NCI-H460 (cell line): ENCODE results near the gene PNLIP. TPM values are rescaled to one million over a fixed set of nuclear protein-coding genes. Genes with fewer than 3 reads are reported as not detected.

Experiments used
- DNase-seq: peaks from one replicate; pipeline ENCODE4 v3.0.0-alpha.2; 2016; ENCODE audit warnings: low read depth; ENCODE audit errors: extremely low read depth
- total RNA-seq: library from RNA; depleted of rRNA; stranded (reverse); fragments of >200 nt; shearing (Covaris generic); gene quantifications from 2 replicates; pipeline ENCODE4 v1.2.3, GENCODE V29; 2014

The PNLIP gene
- total RNA-seq, 1 experiment from 2014 or later, result not detected

GRCh38 chr10:116567335-116567734, 21.6 kb downstream of the PNLIP start:
- DNase-seq, result no peak

GRCh38 chr10:116574797-116575196, 29.1 kb downstream of the PNLIP start:
- DNase-seq, result no peak

- DNase-seq, result no peak
Observed at GRCh38 chr10:116587878-116588591, 42.3 kb downstream of the PNLIP start.

GRCh38 chr10:116588995-116589394, 43.3 kb downstream of the PNLIP start:
- DNase-seq, result no peak

GRCh38 chr10:116589926-116590325, 44.2 kb downstream of the PNLIP start:
- DNase-seq, result no peak

GRCh38 chr10:116590590-116591444, 45.1 kb downstream of the PNLIP start, which contains the start of gene PNLIPRP1:
Gene PNLIPRP1 (plus strand): TSS chr10:116590959. CDS start chr10:116591130, 171 bp downstream.
- DNase-seq, result no peak

GRCh38 chr10:116593139-116593740, 47.5 kb downstream of the PNLIP start:
- no peak for DNase-seq

- no peak for DNase-seq
Observed at GRCh38 chr10:116594525-116595035, 48.8 kb downstream of the PNLIP start.

GRCh38 chr10:116596062-116596461, 50.3 kb downstream of the PNLIP start:
- DNase-seq, result no peak

- no peak for DNase-seq
Observed at GRCh38 chr10:116597543-116597942, 51.8 kb downstream of the PNLIP start.

- DNase-seq, result no peak
Observed at GRCh38 chr10:116598329-116598728, 52.6 kb downstream of the PNLIP start.

- DNase-seq, result no peak
Observed at GRCh38 chr10:116599991-116600390, 54.3 kb downstream of the PNLIP start.

GRCh38 chr10:116602648-116603400, 57.1 kb downstream of the PNLIP start:
- no peak for DNase-seq

- no peak for DNase-seq
Observed at GRCh38 chr10:116606061-116606483, 60.3 kb downstream of the PNLIP start.

- no peak for DNase-seq
Observed at GRCh38 chr10:116607336-116607735, 61.6 kb downstream of the PNLIP start.

- DNase-seq, result no peak
Observed at GRCh38 chr10:116608686-116609594, 63.2 kb downstream of the PNLIP start.

- DNase-seq, result no peak
Observed at GRCh38 chr10:116610443-116611152, 64.9 kb downstream of the PNLIP start.

GRCh38 chr10:116611153-116611545, 65.4 kb downstream of the PNLIP start:
- no peak for DNase-seq
